ENCODE data around the gene ITGAL. TPM values are rescaled to one million over a fixed set of nuclear protein-coding genes. Genes with fewer than 3 reads are reported as not detected.
A peak's percentile ranks its signal among the peaks of the same experiment; 100 is the strongest.

ITGAL gene
- total and polyA plus RNA-seq, 2 of the 13 experiments (the other 11 are each of a cell fraction or from before 2014, with no cell fraction given) = 0.86 to 1.2 TPM

DNA sequence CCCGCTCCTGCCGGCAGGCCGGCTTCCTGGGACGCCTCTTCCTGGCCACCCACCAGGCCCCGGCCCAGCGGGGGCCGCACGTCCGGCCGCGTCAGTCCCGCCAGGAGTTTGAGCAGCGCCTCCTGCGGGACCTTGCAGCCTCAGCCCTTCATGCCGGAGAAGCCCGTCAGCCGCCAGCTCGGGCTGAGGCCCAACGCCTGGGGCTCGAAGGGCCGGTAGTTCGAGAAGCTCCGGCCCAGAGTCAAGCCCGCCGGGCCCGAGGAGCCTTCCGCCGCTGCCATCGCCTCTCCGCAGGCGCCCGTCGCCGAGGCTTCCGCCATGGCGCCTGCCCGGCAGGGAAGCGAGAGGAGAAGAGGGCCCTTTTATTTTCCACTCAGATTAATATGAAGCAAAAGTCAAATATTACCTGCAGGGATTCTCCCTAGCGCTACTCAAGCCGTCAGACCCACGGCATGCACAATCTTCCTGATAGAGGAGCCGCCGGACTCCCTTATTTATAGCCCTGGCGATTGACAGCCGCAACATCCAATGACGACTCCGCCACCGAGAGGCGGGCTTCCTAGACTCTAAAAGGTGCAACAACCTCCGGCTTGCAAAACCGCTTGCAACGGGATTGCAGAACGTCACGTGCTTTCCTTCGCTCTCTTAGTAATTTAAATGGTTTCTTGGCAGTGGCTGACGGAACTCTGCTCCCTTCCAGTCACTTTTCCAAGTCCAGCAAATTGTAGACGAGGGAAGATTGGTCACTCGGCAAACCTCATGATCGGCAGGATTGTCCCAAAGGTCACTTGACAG lies 26.9 kb upstream of the ITGAL start, which contains the start of gene SEPHS2 (continued):
- TF ChIP-seq, protein P1, sequence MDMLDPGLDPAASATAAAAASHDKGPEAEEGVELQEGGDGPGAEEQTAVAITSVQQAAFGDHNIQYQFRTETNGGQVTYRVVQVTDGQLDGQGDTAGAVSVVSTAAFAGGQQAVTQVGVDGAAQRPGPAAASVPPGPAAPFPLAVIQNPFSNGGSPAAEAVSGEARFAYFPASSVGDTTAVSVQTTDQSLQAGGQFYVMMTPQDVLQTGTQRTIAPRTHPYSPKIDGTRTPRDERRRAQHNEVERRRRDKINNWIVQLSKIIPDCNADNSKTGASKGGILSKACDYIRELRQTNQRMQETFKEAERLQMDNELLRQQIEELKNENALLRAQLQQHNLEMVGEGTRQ (IDR thresholded peaks at IDR 0.05; ENCODE audit: low read depth, low read length) = peak; percentile 86
- TF ChIP-seq, protein P1 (CRISPR knock-in tag; IDR thresholded peaks at IDR 0.05; ENCODE audit: borderline replicate concordance) = peak; percentile 88; the same call in 1 of the 2 replicates
- TF ChIP-seq, protein P2, sequence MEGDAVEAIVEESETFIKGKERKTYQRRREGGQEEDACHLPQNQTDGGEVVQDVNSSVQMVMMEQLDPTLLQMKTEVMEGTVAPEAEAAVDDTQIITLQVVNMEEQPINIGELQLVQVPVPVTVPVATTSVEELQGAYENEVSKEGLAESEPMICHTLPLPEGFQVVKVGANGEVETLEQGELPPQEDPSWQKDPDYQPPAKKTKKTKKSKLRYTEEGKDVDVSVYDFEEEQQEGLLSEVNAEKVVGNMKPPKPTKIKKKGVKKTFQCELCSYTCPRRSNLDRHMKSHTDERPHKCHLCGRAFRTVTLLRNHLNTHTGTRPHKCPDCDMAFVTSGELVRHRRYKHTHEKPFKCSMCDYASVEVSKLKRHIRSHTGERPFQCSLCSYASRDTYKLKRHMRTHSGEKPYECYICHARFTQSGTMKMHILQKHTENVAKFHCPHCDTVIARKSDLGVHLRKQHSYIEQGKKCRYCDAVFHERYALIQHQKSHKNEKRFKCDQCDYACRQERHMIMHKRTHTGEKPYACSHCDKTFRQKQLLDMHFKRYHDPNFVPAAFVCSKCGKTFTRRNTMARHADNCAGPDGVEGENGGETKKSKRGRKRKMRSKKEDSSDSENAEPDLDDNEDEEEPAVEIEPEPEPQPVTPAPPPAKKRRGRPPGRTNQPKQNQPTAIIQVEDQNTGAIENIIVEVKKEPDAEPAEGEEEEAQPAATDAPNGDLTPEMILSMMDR (CRISPR knock-in tag; IDR thresholded peaks at IDR 0.05) = peak; percentile 55
- TF ChIP-seq NCOR1 (IDR thresholded peaks at IDR 0.05; ENCODE audit: borderline replicate concordance, low read length) (peak; percentile 66; the same call in 1 of the 2 replicates), TP53 (CRISPR knock-in tag; conservative IDR thresholded peaks at IDR 0.05) (no peak), ZNF235 (CRISPR knock-in tag; IDR thresholded peaks at IDR 0.05; ENCODE audit: borderline replicate concordance) (no peak; the same call in 1 of the 2 replicates), ELF3 (CRISPR knock-in tag; IDR thresholded peaks at IDR 0.05) (peak; percentile 83), ZNF772 (CRISPR knock-in tag; IDR thresholded peaks at IDR 0.05) (no peak; the same call in 1 of the 2 replicates), PAX8 (CRISPR knock-in tag; IDR thresholded peaks at IDR 0.05; ENCODE audit: borderline replicate concordance) (no peak), NR2C2 (CRISPR knock-in tag; IDR thresholded peaks at IDR 0.05; ENCODE audit: borderline replicate concordance) (peak; percentile 64; the same call in 1 of the 2 replicates), SOX13 (IDR thresholded peaks at IDR 0.05) (no peak), SOX13 (CRISPR knock-in tag; conservative IDR thresholded peaks at IDR 0.05 in 1 of 2, IDR thresholded peaks at IDR 0.05 in 1 of 2) (peak in 1 of 2 experiments; percentile 53; a peak in 2 of 4 replicates), MBNL3 (CRISPR knock-in tag; conservative IDR thresholded peaks at IDR 0.05) (no peak), RFX3 (CRISPR knock-in tag; IDR thresholded peaks at IDR 0.05) (no peak; the same call in 1 of the 2 replicates), ARNT (IDR thresholded peaks at IDR 0.05) (no peak), ZNF558 (CRISPR knock-in tag; IDR thresholded peaks at IDR 0.05; ENCODE audit: borderline replicate concordance) (no peak), ZNF430 (CRISPR knock-in tag; IDR thresholded peaks at IDR 0.05) (no peak)
- TF ChIP-seq, protein P3, sequence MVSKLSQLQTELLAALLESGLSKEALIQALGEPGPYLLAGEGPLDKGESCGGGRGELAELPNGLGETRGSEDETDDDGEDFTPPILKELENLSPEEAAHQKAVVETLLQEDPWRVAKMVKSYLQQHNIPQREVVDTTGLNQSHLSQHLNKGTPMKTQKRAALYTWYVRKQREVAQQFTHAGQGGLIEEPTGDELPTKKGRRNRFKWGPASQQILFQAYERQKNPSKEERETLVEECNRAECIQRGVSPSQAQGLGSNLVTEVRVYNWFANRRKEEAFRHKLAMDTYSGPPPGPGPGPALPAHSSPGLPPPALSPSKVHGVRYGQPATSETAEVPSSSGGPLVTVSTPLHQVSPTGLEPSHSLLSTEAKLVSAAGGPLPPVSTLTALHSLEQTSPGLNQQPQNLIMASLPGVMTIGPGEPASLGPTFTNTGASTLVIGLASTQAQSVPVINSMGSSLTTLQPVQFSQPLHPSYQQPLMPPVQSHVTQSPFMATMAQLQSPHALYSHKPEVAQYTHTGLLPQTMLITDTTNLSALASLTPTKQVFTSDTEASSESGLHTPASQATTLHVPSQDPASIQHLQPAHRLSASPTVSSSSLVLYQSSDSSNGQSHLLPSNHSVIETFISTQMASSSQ (IDR thresholded peaks at IDR 0.05; ENCODE audit: low read depth) = peak; percentile 57
- TF ChIP-seq, protein P3 (CRISPR knock-in tag; IDR thresholded peaks at IDR 0.05; ENCODE audit: borderline replicate concordance) = peak; percentile 54; the same call in 1 of the 2 replicates
- TF ChIP-seq, protein P4, sequence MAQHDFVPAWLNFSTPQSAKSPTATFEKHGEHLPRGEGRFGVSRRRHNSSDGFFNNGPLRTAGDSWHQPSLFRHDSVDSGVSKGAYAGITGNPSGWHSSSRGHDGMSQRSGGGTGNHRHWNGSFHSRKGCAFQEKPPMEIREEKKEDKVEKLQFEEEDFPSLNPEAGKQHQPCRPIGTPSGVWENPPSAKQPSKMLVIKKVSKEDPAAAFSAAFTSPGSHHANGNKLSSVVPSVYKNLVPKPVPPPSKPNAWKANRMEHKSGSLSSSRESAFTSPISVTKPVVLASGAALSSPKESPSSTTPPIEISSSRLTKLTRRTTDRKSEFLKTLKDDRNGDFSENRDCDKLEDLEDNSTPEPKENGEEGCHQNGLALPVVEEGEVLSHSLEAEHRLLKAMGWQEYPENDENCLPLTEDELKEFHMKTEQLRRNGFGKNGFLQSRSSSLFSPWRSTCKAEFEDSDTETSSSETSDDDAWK (CRISPR knock-in tag; IDR thresholded peaks at IDR 0.05) = no peak
